ENCODE measurements around the gene TTLL7.
"Not testable (repeated sequence)": the region's sequence is repeated elsewhere in the genome, so short reads cannot be mapped to it uniquely, and the experiment has no call there.

Gene TTLL7

GRCh38 chr1:83996621-83997020, 2.3 kb downstream of the TTLL7 start:
- peak; percentile 70 for DNase-seq (ENCODE audit: low read depth)

- DNase-seq (ENCODE audit: low read depth), result no peak
Measured at GRCh38 chr1:83996191-83996590, 2.7 kb downstream of the TTLL7 start.

- no peak for DNase-seq (ENCODE audit: low read depth)
Measured at GRCh38 chr1:83995649-83996048, 3.3 kb downstream of the TTLL7 start.

GRCh38 chr1:83994111-83994510, 4.8 kb downstream of the TTLL7 start:
- DNase-seq (ENCODE audit: low read depth), result no peak

- no peak for DNase-seq (ENCODE audit: low read depth)
Measured at GRCh38 chr1:83990734-83991133, 8.2 kb downstream of the TTLL7 start.

GRCh38 chr1:83985048-83985447, 13.9 kb downstream of the TTLL7 start:
- no peak for DNase-seq (ENCODE audit: low read depth)

GRCh38 chr1:83983918-83984317, 15.0 kb downstream of the TTLL7 start:
- DNase-seq (ENCODE audit: low read depth), result not testable (repeated sequence)

GRCh38 chr1:83978056-83978455, 20.9 kb downstream of the TTLL7 start:
- DNase-seq (ENCODE audit: low read depth), result no peak

GRCh38 chr1:83976920-83977319, 22.0 kb downstream of the TTLL7 start:
- no peak for DNase-seq (ENCODE audit: low read depth)

GRCh38 chr1:83970802-83971201, 28.1 kb downstream of the TTLL7 start:
- DNase-seq (ENCODE audit: low read depth), result no peak

- DNase-seq (ENCODE audit: low read depth), result no peak
Measured at GRCh38 chr1:83970114-83970513, 28.8 kb downstream of the TTLL7 start.

- no peak for DNase-seq (ENCODE audit: low read depth)
Measured at GRCh38 chr1:83967336-83967735, 31.6 kb downstream of the TTLL7 start.

GRCh38 chr1:83964153-83964552, 34.8 kb downstream of the TTLL7 start:
- DNase-seq (ENCODE audit: low read depth), result peak; percentile 21

GRCh38 chr1:83961571-83962295, 37.2 kb downstream of the TTLL7 start:
- DNase-seq (ENCODE audit: low read depth), result peak; percentile 6

GRCh38 chr1:83960669-83961277, 38.2 kb downstream of the TTLL7 start:
- DNase-seq (ENCODE audit: low read depth), result no peak

GRCh38 chr1:83959824-83960498, 39.0 kb downstream of the TTLL7 start:
- DNase-seq (ENCODE audit: low read depth), result peak; percentile 27

GRCh38 chr1:83958704-83959103, 40.2 kb downstream of the TTLL7 start:
- DNase-seq (ENCODE audit: low read depth), result no peak

GRCh38 chr1:83954166-83954823, 44.6 kb downstream of the TTLL7 start:
- DNase-seq (ENCODE audit: low read depth), result no peak

GRCh38 chr1:83950106-83950661, 48.7 kb downstream of the TTLL7 start:
- no peak for DNase-seq (ENCODE audit: low read depth)

GRCh38 chr1:83942914-83943313, 56.0 kb downstream of the TTLL7 start:
- DNase-seq (ENCODE audit: low read depth), result peak; percentile 50

GRCh38 chr1:83934550-83934949, 64.4 kb downstream of the TTLL7 start:
- DNase-seq (ENCODE audit: low read depth), result no peak

GRCh38 chr1:83932693-83933092, 66.2 kb downstream of the TTLL7 start:
- DNase-seq (ENCODE audit: low read depth), result no peak

Data from EH (cell line).